Embryonic facial prominence (tissue), 1 donor: Measurements from ENCODE around the gene HSD17B14.
"Not testable (repeated sequence)": the region's sequence is repeated elsewhere in the genome, so short reads cannot be mapped to it uniquely, and the experiment has no call there.

ENCODE experiments used
- DNase-seq: peaks from one replicate; pipeline ENCODE4 v3.0.0-alpha.2; 2016; ENCODE audit errors: extremely low spot score

Gene HSD17B14

DNA sequence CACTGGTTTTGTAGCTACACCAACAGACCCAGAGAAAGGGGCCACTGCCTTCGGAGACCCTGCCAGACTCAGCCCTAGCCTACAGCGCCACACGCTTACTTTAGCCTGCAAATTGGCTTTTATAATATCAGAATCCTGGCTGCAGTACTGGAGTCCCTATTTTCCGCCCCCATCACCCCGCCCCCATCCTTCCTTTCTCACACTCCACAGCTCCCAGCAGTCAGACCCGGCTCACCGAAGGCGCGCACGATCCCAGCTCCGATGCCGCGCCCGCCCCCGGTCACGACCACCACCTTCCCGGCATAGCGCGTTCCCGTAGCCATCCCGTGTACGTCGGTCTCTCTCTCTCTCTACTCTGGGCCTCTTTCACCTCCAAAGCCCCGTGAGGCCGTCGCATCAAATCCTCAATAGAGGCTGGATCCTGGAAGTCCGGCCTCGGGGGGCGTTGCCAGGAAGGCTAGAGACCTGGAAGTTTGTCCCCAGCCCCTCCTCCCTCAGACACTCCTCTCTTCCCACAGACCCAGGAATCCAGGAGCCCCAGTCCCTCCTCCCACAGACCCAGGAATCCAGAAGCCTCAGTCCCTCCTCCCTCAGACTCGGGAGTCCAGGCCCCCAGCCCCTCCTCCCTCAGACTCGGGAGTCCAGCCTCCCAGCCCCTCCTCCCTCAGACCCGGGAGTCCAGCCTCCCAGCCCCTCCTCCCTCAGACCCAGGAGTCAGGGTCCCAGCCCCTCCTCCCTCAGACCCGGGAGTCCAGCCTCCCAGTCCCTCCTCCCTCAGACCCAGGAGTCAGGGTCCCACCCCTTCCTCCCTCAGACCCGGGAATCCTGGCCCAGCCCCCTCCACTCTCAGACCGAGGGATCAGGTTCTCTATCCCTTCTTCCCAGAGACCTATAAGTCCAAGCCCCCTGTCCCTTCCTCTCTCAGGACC, at the start of gene HSD17B14:
Gene HSD17B14, minus strand, starts transcription at position 403 of the 929 bp plus-strand sequence. Its CDS starts 80 bp downstream, at position 323.
- DNase-seq = no peak

DNA sequence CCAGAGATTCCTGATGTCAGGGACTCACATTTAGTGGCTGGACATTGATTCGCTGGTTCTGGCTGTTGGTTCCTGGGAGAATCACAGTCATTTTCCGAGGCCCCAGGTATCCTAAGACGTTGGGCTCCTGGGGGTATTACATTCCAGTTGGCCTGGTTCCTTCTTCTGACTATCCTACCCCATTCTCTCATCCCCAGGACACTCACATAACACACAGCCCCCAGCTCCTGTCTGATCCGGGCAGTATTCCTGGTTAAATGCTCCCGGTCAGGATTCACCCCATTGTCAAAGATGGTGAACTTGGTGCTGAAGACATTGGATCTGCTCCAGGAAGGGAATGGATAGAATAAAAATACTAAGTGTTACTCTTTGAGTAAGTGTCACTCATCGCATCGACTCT, 47.4 kb upstream of the HSD17B14 start:
- no peak for DNase-seq

DNA sequence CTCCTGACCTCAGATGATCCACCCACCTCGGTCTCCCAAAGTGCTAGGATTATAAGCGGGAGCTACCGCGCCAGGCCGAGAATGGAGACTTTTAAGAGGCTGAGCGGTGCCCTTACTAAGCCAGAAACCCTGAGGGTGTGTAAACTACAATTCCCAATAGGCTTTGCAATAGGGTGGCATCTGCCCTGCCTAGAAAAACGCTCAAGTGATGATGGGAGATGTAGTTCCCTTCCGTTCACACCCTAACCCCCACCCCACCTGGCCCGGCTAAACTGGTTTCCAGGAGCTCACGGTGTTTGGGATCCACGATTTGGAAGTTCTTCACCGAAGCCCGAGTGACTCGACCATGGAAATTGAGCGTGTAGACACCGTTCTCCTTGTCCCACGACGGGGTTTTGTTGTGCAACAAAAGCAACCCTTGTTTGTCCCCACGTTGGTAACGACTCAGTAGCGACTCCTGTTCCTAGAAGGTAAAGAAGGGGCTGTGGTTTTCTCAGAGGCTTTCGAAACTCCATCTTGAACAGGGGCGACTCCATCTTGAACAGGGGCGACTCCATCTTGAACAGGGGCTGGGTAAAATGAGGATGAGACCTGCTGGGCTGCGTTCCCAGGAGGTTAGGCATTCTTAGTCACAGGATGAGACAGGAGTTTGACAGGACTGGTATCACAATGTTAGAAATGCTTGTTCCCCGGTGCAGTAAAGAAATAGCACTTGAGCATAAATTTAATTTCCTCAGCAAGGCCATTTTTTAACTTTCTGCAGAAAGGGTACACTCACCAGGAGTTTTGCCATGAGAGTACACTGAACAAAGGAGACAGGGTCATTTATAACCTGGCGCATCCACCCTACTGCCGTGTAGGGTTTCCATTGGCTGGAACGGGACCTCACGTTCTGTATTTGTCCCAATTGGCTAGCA, 45.7 kb upstream of the HSD17B14 start:
- DNase-seq = no peak

DNA sequence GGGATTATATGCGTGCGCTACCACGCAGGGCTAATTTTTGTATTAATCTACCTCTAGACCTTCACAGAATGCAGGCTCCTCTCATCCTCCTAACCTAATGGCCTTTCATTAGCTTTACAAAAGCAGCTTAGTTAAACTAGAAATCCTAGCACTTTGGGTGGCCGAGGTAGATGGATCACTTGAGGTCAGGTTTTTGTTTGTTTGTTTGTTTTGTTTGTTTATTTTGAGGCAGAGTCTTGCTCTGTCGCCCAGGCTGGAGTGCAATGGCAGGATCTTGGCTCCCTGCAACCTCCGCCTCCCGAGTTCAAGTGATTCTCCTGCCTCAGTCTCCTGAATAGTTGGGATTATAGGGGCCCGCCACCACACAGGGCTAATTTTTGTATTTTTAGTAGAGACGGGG, 43.4 kb upstream of the HSD17B14 start:
- not testable (repeated sequence) for DNase-seq

DNA sequence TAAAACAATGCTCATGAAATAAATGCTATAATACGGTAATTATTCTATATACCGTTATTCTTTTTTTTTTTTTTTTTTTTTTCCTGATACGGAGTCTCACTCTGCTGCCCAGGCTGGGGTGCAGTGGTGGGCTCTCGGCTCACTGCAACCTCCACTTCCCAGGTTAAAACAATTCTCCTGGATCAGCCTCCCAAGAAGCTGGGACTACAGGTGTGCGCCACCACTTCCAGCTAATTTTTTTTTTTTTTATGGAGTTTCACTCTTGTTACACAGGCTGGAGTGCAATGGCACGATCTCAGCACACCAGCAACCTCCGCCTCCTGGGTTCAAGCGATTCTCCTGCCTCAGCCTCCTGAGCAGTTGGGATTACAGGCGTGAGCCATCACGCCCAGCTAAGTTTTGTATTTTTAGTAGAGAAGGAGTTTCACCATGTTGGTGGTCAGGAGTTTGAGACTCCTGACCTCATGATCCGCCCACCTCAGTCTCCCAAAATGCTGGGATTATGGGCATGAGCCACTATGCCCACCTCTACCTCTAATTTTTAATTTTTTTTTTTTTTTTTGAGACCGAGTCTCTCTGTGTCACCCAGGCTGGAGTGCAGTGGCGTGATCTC, 42.8 kb upstream of the HSD17B14 start:
- DNase-seq = no peak

DNA sequence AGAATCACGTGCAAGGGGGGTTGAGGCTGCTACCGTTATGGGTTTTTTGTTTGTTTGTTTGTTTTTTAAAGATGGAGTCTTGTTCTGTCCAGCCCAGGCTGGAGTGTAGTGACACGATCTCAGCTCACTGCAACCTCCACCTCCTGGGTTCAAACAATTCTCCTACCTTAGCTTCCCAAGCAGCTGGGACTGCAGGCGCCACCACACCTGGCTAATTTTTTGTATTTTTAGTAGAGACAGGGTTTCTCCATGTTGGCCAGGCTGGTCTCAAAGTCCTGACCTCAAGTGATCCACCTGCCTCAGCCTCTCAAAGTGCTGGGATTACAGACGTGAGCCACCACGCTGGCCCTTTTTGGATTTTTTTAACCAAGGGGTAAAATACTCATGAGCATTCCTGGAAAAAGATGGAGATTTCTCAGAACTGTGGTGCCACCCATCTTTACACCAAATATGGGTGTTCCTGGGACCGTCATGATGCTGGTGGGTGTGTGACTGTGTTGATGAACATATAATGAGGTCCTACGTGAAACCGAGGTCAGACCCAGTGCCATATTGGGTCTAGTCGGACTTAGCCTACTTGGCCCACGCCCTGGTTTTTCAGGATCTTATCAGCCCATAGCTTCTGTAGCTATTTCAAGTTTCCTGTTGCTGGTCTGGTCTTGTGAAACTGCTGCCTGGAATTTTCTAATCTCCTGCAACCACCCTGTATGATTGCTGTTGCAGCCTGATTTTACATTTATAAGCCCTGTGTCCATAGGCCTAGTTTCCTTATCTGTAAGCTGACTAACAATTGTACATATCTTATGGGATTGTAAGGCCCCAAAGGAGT, 42.1 kb upstream of the HSD17B14 start:
- no peak for DNase-seq

DNA sequence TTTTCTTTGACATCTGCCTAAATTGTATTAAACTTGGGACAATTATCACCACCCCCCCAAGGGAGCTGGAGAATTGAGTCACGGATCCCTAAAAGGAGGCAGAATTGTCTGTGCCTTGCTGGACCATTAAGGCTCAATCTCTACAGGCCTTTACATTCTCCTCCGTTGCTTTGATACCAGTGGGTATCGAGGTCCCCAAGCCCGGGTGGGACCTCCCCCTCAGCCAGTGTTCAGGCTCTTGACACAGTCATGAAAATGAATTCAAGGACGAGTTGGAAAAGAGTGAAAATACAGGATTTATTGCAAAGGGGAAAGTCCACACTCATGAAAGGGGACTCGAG, 41.5 kb upstream of the HSD17B14 start:
- no peak for DNase-seq

DNA sequence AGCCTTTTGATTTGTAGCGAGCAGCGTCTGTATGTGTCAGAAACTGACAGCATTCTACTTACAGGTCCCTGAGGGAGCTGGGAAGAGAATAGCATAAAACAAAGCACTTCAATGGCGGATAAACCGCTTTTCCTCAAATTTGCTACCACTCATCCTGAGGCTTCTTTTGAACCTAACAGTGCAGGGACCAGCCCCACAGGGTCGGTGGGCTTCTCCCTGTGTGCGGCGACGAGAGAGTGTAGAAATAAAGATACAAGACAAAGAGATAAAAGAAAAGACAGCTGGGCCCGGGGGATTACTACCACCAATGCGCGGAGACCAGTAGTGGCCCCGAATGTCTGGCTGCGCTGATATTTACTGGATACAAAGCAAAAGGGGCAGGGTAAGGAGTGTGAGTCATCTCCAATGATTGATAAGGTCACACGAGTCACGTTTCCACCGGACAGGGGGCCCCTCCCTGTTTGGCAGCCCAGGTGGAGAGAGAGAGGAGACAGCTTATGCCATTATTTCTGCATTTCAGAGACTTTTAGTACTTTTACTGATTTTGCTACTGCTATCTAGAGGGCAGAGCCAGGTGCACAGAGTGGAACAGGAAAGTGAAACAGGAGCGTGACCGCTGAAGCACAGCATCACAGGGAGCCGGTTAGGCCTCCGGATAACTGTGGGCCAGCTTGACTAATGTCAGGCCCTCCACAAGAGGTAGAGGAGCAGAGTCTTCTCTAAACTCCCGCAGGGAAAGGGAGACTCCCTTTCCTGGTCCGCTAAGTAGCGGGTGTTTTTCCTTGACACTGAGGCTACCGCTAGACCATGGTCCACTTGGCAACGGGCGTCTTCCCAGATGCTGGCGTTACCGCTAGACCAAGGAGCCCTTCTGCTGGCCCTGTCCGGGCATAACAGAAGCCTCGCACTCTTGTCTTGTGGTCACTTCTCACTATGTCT, 40.0 kb upstream of the HSD17B14 start:
- not testable (repeated sequence) for DNase-seq

DNA sequence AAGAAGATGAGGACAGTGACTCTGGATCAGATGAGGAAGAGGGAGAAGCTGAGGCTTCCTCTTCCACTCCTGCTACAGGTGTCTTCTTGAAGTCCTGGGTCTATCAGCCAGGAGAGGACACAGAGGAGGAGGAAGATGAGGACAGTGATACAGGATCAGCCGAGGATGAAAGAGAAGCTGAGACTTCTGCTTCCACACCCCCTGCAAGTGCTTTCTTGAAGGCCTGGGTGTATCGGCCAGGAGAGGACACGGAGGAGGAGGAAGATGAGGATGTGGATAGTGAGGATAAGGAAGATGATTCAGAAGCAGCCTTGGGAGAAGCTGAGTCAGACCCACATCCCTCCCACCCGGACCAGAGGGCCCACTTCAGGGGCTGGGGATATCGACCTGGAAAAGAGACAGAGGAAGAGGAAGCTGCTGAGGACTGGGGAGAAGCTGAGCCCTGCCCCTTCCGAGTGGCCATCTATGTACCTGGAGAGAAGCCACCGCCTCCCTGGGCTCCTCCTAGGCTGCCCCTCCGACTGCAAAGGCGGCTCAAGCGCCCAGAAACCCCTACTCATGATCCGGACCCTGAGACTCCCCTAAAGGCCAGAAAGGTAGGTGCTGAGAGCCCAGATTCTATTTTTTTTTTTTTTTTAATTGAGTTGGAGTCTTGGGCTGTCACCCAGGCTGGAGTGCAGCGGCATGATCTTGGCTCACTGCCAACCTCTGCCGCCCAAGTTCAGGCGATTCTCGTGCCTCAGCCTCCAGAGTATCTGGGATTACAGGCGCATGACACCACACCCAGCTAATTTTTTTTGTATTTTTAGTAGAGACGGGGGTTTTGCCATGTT, 38.2 kb upstream of the HSD17B14 start:
- DNase-seq = no peak

DNA sequence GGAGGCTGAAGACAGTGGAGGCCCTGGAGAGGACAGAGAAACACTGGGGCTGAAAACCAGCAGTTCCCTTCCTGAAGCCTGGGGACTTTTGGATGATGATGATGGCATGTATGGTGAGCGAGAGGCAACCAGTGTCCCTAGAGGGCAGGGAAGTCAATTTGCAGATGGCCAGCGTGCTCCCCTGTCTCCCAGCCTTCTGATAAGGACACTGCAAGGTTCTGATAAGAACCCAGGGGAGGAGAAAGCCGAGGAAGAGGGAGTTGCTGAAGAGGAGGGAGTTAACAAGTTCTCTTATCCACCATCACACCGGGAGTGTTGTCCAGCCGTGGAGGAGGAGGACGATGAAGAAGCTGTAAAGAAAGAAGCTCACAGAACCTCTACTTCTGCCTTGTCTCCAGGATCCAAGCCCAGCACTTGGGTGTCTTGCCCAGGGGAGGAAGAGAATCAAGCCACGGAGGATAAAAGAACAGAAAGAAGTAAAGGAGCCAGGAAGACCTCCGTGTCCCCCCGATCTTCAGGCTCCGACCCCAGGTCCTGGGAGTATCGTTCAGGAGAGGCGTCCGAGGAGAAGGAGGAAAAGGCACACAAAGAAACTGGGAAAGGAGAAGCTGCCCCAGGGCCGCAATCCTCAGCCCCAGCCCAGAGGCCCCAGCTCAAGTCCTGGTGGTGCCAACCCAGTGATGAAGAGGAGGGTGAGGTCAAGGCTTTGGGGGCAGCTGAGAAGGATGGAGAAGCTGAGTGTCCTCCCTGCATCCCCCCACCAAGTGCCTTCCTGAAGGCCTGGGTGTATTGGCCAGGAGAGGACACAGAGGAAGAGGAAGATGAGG, 37.4 kb upstream of the HSD17B14 start:
- no peak for DNase-seq

DNA sequence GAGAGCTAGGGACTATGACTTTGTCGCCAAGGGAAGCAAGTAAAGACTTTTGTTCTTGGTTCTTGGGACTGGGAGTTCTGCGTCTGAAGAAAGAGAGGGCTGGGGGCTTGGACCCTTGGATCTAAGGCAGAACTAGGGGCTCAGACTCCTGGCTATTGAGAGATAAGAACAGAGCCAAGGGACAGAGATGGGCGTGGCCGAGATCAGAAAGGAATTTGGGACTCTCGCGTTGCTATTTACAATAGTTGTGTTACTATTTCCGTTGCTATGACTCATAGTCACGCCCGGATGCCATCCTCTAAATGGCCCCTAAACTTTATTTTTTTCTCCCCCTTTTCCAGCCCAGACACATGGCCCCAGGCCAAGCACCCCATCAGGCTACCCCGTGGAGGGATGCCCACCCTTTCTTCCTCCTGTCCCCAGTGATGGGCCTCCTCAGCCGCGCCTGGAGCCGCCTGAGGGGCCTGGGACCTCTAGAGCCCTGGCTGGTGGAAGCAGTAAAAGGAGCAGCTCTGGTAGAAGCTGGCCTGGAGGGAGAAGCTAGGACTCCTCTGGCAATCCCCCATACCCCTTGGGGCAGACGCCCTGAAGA, 36.7 kb upstream of the HSD17B14 start:
- peak; percentile 96 for DNase-seq

DNA sequence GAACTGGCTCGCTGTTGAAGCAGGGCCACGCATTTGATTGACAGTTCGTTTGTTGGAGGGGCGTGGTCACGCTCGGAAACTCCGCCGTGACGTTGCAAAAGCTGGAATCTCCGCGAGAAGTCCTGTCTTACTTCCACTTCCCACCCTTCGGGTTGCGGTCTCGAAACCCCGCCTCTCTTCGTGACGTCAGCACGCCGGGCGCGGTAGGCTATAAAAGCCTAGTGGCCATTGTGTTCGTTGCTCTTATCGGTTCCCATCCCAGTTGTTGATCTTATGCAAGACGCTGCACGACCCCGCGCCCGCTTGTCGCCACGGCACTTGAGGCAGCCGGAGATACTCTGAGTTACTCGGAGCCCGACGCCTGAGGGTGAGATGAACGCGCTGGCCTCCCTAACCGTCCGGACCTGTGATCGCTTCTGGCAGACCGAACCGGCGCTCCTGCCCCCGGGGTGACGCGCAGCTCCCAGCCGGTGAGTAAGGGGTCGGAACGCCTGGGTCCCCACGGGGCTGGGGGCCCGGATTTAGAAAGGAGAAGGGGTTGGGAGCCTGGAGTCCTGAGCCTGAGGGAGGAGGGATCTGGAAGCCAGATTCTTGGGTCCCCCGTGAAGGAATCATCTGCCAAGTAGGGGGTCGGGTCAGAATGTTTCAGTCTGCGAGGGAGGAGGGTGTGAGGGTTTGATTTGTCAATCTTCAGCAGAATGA, 36.0 kb upstream of the HSD17B14 start, which contains the start of gene PPP1R15A:
Gene PPP1R15A, plus strand, starts transcription at position 240 of the 702 bp plus-strand sequence. CDS start 813 bp downstream, outside the sequence.
- peak; percentile 95 for DNase-seq

DNA sequence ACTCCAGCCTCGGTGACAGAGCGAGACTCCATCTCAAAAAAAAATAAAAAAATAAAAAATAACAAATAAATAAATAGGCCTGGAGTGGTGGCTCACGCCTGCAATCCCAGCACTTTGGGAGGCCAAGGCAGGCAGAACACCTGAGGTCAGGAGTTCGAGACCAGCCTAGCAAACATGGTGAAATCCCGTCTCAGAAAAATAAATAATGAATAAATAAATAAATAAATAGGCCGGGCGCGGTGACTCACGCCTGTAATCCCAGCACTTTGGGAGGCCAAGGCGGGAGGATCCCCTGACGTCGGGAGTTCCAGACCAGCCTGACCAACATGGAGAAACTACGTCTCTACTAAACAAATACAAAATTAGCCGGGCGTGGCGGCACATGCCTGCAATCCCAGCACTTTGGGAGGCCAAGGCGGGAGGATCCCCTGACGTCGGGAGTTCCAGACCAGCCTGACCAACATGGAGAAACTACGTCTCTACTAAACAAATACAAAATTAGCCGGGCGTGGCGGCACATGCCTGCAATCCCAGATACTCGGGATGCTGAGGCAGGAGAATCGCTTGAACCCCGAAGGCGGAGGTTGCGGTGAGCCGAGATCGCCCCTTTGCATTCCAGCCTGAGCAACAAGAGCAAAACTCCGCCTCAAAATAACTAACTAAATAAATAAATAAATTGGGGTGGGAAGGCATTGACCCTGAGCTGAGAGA, 35.3 kb upstream of the HSD17B14 start:
- DNase-seq = not testable (repeated sequence)

DNA sequence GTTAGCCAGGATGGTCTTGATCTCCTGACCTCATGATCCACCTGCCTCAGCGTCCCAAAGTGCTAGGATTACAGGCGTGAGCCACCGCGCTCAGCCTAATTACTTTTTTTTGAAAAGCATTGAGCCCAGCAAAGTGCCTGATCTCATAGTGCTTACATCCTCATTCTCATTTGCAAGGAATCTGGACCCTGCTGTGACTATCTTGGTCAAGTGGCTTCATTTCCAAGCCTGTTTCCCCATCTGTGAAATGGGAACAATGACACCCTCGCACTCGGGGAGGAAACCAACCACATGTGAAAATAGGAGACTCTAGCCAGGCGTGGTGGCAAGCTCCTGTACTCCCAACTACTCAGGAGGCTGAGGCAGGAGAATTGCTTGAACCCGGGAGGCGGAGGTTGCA, 33.8 kb upstream of the HSD17B14 start:
- DNase-seq = no peak

DNA sequence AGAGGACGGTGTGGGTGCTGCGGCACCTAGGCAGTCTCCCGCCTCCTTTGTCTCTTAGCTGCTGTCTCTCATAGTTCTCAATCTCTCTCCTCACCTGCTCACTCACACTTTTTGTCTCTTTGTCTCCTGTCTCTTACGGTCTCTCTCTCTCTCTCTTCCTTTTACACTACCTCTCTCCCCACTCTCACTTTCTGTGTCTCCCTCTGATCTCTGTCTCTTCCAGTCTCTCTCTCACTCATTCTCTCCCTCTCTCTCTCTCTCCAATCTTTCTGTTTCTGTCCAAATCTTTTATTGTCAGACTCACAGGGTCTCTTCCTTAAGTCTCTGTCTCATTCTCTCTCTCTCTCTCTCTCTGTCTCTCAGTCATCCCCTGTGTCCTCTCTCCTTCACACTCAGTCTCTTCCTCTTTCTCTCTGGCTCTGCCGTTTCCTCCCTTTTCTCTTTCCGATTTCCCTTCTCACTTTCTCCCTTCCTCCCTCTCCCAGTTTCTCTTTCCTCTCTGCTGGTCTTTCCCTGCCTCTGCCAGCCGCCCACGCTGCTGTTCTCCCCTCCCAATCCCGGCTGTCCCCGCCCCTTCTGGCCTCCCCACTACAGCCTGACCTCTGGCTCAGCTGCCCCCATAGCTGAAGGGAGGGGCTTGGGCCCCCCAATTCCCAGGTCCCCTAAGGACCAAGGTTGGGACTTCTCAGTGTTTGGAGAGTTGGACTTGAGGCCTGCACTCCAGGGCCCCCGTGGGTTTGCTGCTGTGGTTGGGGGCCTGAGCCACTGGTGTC, 32.0 kb upstream of the HSD17B14 start, which contains the start of gene PLEKHA4:
Gene PLEKHA4, minus strand, starts transcription at position 504 of the 773 bp plus-strand sequence. CDS start 997 bp downstream, outside the sequence.
- DNase-seq = no peak

DNA sequence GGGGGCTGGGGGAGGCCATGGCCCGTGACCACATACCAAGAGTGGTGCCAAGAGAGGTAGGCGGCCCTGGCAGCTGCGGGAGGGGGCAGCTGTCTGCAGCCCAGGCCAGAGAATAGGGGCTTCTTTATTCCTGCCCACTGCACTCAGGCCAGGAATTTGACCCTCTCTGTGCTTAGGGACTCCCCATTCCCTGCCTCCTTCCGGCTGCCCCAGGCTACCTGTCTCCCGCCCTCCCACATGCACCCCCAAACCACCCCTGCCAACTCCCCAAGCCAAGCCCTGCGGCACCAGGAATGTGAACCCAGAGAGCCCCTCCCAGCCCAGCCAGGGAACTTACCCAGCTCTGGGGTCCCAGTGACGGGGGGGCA, 31.4 kb upstream of the HSD17B14 start:
- no peak for DNase-seq
